ENCODE data around the gene ZNF564. TPM values are rescaled to one million over a fixed set of nuclear protein-coding genes. Genes with fewer than 3 reads are reported as not detected.

The ZNF564 gene
- total and polyA plus RNA-seq, 2 of the 13 experiments (the other 11 are each of a cell fraction or from before 2014, with no cell fraction given) = 2.3 to 11.1 TPM

DNA sequence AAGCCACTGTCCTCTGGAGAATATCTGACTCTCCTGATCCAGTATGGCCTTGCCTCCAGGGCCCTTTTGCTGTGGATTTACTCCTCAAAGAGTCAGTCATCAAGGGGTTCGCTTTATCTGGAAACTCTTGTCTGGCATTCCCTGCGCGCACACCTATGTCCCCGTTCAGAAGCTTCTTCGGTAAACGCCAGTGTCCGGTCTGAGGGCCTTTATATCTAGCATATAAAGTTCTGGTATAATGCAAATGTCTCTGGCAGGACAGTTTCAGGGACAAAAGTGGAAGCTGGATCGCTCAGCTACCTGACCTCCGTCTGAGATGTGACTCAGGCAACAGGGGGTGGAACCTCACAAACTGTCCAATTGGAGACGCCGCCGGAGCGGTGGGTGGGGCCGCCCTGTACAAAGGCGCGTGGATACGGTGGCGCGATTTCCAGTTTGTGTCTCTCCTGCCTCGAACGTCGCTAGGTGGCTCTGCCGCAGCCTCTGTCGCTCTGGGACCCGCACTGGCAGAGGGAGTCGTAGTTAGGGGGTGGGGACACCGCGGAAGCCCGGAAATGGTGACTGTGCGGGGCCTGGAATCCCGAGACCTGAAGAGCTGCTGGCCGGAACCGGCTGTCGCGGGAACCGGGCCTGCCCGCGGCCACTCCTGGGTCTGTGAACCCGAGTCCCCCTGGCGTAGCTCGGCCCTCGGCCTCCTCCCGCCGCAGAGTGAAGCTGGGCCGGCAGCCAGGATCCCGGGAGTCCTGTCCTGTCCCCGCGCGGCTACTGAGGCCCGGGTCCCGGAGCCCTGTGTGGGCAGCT lies 56.1 kb downstream of the ZNF564 start (continued):
- TF ChIP-seq, protein P1, sequence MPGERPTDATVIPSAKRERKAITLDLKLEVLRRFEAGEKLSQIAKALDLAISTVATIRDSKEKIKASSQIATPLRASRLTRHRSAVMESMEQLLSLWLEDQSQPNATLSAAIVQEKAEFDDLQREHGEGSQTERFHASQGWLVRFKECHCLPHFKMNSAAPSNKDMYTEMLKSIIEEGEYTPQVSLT (CRISPR knock-in tag; IDR thresholded peaks at IDR 0.05; ENCODE audit: borderline replicate concordance, low read depth) = peak; percentile 77; the same call in 1 of the 2 replicates
- TF ChIP-seq ETV6 (CRISPR knock-in tag; conservative IDR thresholded peaks at IDR 0.05) (peak; percentile 48; the same call in 1 of the 2 replicates), ZNF678 (CRISPR knock-in tag; IDR thresholded peaks at IDR 0.05) (peak; percentile 32; the same call in 1 of the 2 replicates), HDAC6 (IDR thresholded peaks at IDR 0.05; ENCODE audit: low read depth, low read length) (no peak), IKZF1 (IDR thresholded peaks at IDR 0.05) (no peak), RFX1 (IDR thresholded peaks at IDR 0.05) (peak; percentile 10; the same call in 1 of the 2 replicates), ZBTB42 (CRISPR knock-in tag; IDR thresholded peaks at IDR 0.05) (peak; percentile 90), ZNF12 (CRISPR knock-in tag; IDR thresholded peaks at IDR 0.05) (peak; percentile 41; the same call in 1 of the 2 replicates), ZNF710 (CRISPR knock-in tag; IDR thresholded peaks at IDR 0.05; ENCODE audit: borderline replicate concordance) (peak; percentile 45; the same call in 1 of the 2 replicates), MXI1 (IDR thresholded peaks at IDR 0.05; ENCODE audit: borderline replicate concordance, low read depth, low read length) (peak; percentile 89; the same call in 2 of the 3 replicates), HMGA1 (CRISPR knock-in tag; conservative IDR thresholded peaks at IDR 0.05) (no peak), NR3C1 (CRISPR knock-in tag; IDR thresholded peaks at IDR 0.05) (0 out of 2 replicates have a peak, but pooled peaks have one; percentile 37), HNF4A (CRISPR knock-in tag; IDR thresholded peaks at IDR 0.05) (no peak), ZNF180 (CRISPR knock-in tag; IDR thresholded peaks at IDR 0.05; ENCODE audit: borderline replicate concordance, low read depth) (no peak), RXRB (CRISPR knock-in tag; IDR thresholded peaks at IDR 0.05; ENCODE audit: borderline replicate concordance) (peak; percentile 78; the same call in 1 of the 2 replicates), IRF1 (CRISPR knock-in tag; IDR thresholded peaks at IDR 0.05; ENCODE audit: low read depth) (peak; percentile 89; the same call in 1 of the 2 replicates), TGIF2 (CRISPR knock-in tag; IDR thresholded peaks at IDR 0.05) (peak; percentile 71; the same call in 1 of the 2 replicates), NCOA2 (CRISPR knock-in tag; IDR thresholded peaks at IDR 0.05) (0 out of 2 replicates have a peak, but pooled peaks have one; percentile 54), SRSF9 (IDR thresholded peaks at IDR 0.05; ENCODE audit: borderline replicate concordance, insufficient read depth, low read depth, low read length, poor library complexity, severe bottlenecking) (no peak)
- TF ChIP-seq, protein P2, sequence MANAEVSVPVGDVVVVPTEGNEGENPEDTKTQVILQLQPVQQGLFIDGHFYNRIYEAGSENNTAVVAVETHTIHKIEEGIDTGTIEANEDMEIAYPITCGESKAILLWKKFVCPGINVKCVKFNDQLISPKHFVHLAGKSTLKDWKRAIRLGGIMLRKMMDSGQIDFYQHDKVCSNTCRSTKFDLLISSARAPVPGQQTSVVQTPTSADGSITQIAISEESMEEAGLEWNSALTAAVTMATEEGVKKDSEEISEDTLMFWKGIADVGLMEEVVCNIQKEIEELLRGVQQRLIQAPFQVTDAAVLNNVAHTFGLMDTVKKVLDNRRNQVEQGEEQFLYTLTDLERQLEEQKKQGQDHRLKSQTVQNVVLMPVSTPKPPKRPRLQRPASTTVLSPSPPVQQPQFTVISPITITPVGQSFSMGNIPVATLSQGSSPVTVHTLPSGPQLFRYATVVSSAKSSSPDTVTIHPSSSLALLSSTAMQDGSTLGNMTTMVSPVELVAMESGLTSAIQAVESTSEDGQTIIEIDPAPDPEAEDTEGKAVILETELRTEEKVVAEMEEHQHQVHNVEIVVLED (CRISPR knock-in tag; IDR thresholded peaks at IDR 0.05; ENCODE audit: borderline replicate concordance) = peak; percentile 78; the same call in 1 of the 2 replicates
- TF ChIP-seq, protein P3, sequence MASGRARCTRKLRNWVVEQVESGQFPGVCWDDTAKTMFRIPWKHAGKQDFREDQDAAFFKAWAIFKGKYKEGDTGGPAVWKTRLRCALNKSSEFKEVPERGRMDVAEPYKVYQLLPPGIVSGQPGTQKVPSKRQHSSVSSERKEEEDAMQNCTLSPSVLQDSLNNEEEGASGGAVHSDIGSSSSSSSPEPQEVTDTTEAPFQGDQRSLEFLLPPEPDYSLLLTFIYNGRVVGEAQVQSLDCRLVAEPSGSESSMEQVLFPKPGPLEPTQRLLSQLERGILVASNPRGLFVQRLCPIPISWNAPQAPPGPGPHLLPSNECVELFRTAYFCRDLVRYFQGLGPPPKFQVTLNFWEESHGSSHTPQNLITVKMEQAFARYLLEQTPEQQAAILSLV (CRISPR knock-in tag; IDR thresholded peaks at IDR 0.05; ENCODE audit: borderline replicate concordance) = peak; percentile 87; the same call in 1 of the 2 replicates
